Choroid plexus epithelial cell (primary cell): ENCODE results near the gene MFAP1.
"Not testable (repeated sequence)": the region's sequence is repeated elsewhere in the genome, so short reads cannot be mapped to it uniquely, and the experiment has no call there.

Experiments
- DNase-seq: peaks from one replicate; pipeline ENCODE4 v3.0.0-alpha.2; 2010; ENCODE audit warnings: low read depth
- H3K4me3 ChIP-seq: 2 replicates; pipeline ENCODE4 v1.5.1; 2011; ENCODE audit warnings: low read depth, mild to moderate bottlenecking, control low read depth, low read length, moderate library complexity
- TF ChIP-seq, protein P1 (sequence below): conservative IDR thresholded peaks from 2 replicates; pipeline ENCODE4 v1.5.1; 2011; ENCODE audit warnings: low read depth, mild to moderate bottlenecking, control low read depth, inconsistent platforms, low read length, moderate library complexity

The MFAP1 gene

DNA sequence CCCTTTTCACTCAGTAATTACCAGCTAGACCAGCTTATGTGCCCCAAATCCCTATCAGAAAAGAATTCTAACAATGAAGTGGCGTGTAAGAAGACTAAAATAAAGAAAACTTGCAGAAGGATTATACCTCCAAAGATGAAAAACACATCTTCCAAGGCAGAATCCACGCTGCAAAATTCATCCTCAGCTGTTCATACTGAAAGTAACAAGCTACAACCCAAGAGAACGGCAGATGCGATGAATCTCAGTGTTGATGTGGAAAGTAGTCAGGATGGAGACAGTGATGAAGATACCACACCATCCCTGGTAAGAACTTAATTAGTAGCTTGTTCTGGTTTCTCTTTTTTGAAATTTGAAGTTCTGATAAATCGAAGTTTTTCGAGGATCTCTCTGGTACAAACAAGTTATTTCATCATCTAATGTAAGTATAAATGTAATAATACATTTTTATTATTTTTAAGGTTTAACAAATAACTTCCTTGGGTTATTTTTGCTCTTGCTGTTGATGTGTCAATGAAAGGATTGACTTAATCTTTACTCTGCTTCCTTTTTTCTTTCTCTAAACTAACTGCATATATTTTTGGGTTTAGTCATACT, 3.7 kb upstream of the MFAP1 start:
- peak; percentile 21 for DNase-seq
- peak overlapping the region; percentile 1 for H3K4me3 ChIP-seq
- TF ChIP-seq, protein P1, sequence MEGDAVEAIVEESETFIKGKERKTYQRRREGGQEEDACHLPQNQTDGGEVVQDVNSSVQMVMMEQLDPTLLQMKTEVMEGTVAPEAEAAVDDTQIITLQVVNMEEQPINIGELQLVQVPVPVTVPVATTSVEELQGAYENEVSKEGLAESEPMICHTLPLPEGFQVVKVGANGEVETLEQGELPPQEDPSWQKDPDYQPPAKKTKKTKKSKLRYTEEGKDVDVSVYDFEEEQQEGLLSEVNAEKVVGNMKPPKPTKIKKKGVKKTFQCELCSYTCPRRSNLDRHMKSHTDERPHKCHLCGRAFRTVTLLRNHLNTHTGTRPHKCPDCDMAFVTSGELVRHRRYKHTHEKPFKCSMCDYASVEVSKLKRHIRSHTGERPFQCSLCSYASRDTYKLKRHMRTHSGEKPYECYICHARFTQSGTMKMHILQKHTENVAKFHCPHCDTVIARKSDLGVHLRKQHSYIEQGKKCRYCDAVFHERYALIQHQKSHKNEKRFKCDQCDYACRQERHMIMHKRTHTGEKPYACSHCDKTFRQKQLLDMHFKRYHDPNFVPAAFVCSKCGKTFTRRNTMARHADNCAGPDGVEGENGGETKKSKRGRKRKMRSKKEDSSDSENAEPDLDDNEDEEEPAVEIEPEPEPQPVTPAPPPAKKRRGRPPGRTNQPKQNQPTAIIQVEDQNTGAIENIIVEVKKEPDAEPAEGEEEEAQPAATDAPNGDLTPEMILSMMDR: no peak

- peak; percentile 84 for DNase-seq
- peak within 1 kb of the TSS; percentile 78 for H3K4me3 ChIP-seq
- TF ChIP-seq, protein P1: no peak
These were observed 2.2 kb upstream of the MFAP1 start, which contains the start of gene WDR76 for GRCh38 chr15:43826508-43827341. Gene WDR76, plus strand, starts transcription at chr15:43827002. Its CDS starts 31 bp downstream, at chr15:43827033.

- TF ChIP-seq, protein P1: no peak
- DNase-seq: no peak
- H3K4me3 ChIP-seq: no peak overlapping the region
These were observed 1.6 kb upstream of the MFAP1 start for GRCh38 chr15:43826029-43826507.

- not testable (repeated sequence) for H3K4me3 ChIP-seq, DNase-seq
These were observed 815 bp upstream of the MFAP1 start for GRCh38 chr15:43825305-43825704.

GRCh38 chr15:43821505-43821904, 3.0 kb downstream of the MFAP1 start:
- no peak overlapping the region for H3K4me3 ChIP-seq
- DNase-seq: no peak
- TF ChIP-seq, protein P1: no peak

- not testable (repeated sequence) for DNase-seq, H3K4me3 ChIP-seq
These were observed 9.4 kb downstream of the MFAP1 start for GRCh38 chr15:43815064-43815463.

DNA sequence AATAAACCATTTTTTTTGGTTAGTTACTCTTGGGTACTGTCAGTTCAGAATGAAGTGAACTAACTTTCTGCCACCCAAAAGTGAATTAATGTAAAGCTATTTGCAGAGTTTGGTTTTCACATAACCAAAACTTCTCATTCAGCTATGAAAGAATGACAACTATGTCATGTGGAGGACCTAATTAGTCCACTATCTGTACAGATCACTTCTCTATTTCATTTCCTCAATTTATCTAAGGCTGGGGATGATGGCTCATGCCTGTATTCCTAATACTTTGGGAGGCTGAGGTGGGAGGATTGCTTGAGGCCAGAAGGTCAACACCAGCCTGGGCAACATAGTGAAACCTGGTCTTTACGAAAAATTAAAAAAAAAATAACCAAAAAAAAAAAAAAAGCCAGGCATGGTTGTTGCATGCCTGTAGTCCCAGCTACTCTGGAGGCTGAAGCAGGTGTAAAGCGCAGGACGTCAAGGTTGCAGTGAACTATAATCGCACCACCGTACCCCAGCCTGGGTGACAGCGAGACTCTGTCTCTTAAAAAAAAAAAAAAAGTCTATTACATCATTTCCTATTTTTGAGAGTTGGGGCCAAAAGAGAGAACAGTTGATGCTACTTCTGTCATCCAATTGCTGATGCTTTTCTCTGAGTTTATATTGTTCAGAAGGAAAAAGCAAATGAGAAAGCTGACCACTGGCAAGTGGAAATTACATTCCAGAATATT, 15.4 kb downstream of the MFAP1 start:
- no peak for DNase-seq
- H3K4me3 ChIP-seq: no peak overlapping the region
- TF ChIP-seq, protein P1: no peak
